Glomerular visceral epithelial cell (primary cell): ENCODE measurements around the gene USP36.

Experiments used
- DNase-seq: peaks from one replicate; pipeline ENCODE4 v3.0.0-alpha.2; 2016; ENCODE audit errors: extremely low spot score

Gene USP36

DNA sequence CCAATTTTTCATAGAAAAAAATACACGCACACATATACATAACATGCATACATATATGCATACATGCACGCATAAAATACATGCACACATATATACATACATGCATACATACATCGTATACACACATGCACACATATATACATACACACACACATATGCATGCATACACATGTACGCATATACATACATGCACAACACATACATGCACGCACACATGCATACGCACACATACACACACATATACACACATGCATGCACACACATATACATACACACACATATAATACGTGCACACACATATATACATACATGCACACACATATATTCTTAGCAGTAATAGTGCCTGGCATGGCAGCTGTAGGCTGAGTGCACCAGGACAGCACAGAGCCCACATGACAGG lies 24.9 kb downstream of the USP36 start:
- no peak for DNase-seq

DNA sequence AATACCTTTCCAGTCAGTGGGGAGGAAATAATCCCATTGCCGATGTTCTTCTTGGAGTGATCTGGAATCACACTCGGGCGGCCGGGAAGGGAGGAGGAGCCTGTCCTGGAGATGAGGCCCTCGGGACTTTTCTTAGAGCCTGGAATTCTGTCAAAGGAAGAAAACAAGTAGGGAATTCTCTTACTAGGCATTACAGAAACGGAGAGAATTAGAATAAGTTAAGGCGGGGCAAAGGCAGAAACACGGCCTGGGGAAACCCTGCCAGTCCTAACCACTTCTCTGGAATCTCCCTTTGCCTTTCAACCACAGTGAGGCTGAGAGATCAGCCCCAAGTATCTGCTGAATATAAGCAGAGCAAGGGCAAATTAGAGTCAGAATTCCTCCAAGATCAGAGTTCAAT lies 27.8 kb downstream of the USP36 start:
- DNase-seq = no peak

DNA sequence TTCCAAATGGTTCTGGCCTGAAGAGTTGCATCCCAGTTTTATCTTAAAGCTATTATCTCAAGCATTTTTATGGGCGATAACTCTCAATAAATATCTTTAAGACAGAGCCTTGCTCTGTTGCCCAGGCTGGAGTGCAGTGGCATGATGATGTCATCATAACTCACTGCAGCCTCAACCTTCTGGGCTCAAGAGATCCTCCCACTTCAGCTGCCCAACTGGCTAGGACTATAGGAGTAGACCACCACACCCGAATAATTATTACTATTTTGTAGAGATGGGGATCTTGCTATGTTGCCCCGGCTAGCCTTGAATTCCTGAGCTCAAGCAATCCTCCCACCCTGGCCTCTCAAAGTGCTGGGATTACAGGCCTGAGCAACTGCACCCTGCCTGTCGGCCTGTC lies 32.5 kb downstream of the USP36 start:
- no peak for DNase-seq

DNA sequence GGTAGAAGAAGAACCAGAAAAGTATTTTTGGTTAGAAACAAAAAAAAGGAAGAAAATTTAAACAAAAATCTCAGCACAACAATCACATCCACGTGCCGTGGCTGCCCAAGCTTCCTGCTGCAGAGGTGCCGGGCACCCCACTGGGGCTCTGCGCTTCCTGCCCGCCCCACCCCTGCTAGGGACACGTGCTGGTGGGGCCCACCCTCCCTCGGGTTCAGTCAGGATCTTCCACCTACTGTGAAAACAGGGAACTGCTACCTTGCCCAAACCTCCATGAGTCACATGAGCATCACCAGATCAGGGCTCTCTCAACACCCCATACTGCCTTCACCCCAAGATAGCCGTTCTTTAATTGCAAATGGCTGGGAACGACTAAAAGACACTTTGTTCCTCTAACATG lies 34.2 kb downstream of the USP36 start:
- DNase-seq = no peak

- DNase-seq = no peak
Measured at GRCh38 chr17:78805301-78805700, 35.3 kb downstream of the USP36 start.

DNA sequence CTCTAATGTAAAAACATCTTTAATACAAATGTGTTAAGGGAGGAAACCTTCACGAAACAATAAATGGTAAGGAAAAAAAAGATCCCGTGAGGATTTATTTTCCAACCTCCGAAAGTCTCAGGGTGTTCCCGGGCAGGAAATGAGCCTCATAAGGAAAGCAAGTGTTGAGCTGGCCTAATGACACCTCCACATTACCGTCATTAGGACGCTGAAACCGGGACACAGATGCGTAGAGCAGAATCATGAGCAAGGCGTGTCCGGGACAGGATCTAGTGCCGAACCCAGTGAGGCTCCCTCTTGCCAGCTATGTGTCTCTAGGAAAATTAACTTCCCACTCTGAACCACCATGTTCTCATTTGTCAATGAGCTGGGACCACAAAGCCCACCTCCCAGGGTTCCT lies 35.8 kb downstream of the USP36 start:
- no peak for DNase-seq

GRCh38 chr17:78803186-78803845 lies 37.3 kb downstream of the USP36 start:
- DNase-seq = no peak

DNA sequence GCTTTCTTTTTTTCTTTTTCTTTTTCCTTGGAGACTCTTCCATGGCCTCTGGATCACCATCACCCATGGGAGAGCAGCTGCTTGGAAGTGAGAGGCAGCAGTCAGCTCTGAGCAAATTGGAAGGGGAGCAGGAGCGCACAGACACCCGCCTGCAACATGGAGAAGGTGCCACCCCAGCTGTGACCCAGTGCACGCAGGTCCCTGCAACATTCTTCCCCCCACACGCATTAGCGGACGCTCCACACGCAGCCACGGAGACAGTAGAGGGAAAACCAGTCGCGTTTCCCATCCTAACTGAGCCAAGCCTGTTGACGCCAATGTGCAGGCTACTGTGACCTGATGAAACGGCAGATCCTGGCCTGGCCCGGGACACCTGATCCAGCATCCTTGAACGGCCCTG lies 38.2 kb downstream of the USP36 start:
- DNase-seq = no peak

GRCh38 chr17:78802008-78802407 lies 38.6 kb downstream of the USP36 start:
- DNase-seq = no peak

DNA sequence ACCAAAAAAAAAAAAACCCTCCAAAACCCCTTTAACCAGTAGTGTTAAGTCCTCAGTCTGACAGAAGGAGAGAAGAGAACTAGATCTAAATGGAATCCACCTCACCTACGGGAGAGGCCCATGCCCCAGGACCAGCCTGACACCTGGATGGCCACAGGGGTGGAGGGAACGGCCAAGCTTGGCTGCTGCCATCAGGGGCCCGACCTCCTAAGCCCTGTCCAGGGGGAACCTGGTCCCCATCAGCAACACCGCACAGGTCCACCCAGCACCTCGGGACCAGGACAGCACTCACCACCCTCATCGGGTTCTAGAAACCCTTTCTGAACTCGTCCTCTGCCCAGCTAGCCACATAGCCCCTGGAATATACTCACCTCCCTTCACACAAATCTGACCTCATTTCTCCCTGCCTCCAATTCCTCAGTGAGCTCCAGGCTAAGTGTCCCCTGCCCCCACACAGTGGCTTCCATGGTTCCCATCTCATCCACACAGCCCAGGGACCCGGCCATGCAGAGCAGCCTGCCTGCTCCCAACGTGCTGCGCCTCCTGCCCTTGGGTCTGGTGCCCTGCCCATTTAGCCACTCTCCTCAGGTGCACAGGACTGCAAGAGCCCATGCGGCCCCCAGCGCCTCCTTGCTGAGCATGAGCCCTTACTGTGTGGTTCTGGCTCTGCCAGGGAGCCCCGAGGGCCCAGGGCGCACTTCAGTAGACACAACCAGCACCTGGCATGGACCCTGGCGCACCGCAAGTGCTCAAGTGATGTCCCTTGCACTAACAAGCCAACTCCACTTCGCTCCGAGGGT lies 40.3 kb downstream of the USP36 start:
- DNase-seq = no peak

GRCh38 chr17:78798695-78799559 lies 41.7 kb downstream of the USP36 start:
- DNase-seq = no peak

DNA sequence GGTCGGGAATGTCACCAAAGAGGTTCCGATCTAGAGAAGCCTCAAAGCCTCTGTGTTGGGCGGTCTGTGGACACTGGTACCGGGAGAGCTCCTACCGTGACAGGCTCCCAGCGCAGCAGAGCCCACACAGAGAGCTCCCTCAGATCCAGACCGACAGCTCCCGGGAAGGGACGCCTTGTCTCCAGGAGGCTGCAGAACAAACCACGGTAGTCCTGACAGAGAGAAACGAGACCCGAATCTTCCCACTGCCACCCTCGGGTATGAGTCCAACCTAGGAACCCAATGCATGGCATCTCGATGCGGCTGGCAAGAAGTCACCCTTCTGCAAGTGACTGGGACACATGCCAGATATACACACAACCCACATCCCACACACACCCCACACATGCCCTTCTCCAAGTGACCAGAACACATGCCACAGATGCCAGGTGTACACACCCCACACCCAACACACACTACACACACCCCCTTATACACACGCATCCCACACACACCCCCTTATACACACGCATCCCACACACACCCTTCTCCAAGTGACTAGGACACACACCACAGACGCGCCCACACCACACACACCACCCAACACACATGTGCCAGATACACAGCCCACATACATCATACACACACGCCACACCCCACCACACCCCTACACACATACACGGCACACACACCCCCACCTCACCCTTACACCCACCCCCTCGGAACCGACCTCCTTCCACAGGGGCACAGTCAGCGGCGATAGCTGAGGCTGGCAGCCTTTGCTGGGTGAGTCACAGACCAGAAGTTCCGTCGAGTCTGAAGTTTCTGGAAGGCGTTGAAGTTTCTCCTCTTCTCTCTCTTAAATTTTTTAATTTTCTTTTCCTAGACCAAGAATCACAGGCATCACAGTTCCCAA lies 42.7 kb downstream of the USP36 start:
- no peak for DNase-seq

DNA sequence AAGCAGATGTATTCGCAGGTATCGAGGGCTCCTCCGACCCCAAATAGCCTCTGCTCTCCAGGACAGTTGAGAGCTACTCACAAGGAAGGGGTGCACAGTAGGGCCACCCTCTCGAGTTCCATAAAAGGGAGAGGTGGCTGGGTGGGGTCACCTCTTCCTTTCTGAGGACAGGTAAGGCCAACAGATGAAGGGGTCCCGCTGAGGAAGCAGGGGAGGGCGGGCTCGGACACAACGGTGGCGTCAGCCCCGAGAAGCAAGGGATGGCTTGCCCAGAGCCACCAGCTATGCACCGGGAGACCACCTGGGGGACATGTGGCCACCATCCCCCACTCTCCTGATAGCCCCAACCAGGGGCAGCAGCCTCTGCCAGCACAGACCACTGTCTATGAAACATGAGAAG lies 43.4 kb downstream of the USP36 start:
- no peak for DNase-seq

GRCh38 chr17:78796517-78796900 lies 44.1 kb downstream of the USP36 start:
- no peak for DNase-seq

GRCh38 chr17:78795861-78796516 lies 44.6 kb downstream of the USP36 start:
- no peak for DNase-seq

DNA sequence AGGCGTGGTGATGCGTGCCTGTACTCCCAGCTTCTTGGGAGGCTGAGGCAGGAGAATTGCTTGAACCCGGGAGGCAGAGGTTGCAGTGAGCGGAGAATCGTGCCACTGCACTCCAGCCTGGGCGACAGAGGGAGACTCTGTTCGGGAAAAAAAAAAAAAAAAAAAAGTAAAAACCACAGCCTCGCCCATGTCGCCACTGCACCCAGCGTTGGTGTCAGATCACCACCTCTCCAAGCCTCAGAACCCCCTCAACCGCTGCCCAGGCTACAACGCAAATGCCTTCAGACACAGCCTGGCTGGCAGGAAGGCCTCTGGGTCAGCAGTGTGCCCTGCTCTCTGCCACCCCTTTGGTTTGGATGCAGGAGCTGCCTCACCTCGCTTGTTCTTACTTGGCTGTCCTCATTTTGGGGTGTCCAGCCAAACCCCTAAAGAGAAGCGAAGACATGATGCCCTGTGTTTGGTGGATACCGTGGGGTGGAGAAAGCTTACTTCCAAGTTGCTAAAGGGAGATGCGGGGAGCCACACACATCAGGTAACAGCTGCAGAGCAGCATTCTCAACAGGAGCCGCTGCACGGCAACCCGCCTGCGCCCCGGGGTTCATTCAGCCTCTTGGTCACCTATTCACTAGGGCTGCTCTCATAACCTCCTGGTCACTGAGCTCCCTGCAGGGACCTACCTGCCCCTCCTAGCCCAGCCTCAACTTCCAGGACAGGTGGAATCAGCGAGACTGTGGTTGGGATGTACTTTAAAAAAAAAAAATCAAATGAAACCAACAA lies 45.6 kb downstream of the USP36 start:
- DNase-seq = no peak

DNA sequence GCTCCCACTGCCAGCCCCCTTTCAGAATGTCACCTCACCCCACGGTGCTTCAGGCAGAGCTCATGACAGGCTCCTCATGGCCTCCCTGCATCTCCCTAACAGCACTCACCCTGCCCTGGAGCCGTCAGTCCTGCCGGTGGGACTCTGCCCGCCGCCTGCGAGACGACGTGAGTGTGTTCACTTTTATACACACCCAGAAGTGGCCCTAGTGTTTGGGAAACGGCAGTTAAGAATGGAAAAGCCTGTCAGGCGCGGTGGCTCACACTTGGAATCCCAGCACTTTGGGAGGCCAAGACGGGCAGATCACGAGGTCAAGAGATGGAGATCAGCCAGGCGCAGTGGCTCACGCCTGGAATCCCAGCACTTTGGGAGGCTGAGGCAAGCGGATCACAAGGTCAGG lies 46.2 kb downstream of the USP36 start:
- DNase-seq = no peak

DNA sequence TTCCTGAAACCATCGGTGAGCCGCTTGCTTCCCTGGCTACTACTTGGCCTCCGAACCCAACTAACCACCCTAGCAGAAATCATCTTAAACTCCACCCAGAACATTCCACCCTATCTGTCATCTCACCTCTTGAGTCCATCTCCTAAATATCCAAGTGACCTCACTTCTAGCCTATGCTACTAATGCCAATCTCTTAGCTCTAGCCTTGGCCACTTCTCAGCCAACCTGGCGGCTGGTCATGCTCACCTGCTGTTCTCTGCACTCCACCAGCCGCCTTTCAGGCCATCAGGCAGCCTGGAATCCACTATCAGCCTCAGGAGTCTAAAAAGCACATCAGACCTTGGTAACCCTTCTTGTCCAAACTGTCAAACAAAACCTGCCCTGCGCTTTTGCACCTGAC lies 46.6 kb downstream of the USP36 start:
- DNase-seq = no peak

GRCh38 chr17:78793415-78793814 lies 47.2 kb downstream of the USP36 start:
- no peak for DNase-seq
